Heart left ventricle (tissue), 13 donors: ENCODE results near the gene XAF1.

Experiments used
- CTCF ChIP-seq, 12 donors: fragments of 200-600 bp; sonication (generic) in 4 of 12; IDR thresholded peaks; one replicate each; pipeline versions ENCODE4 v1.5.0 to v1.8.0; 2018 to 2022; ENCODE audit warnings: antibody characterized with exemption in 12 of 12, mild to moderate bottlenecking in 5 of 12
- POLR2A ChIP-seq, 2 donors: fragments of 450-650 bp; IDR thresholded peaks; one replicate each; pipeline ENCODE4 v1.6.1; 2017; ENCODE audit warnings: antibody characterized with exemption in 2 of 2, mild to moderate bottlenecking in 2 of 2, moderate library complexity in 2 of 2
- donor health status: ischemic (EF 13 %, LVEDD 7.1; RV severe dilation, severe dysfunction).
- donor health status: DM: no; HTN: yes; CAD: no.
- donor health status: DM: no; HTN: no; CAD: no.
- donor health status: ischemic (EF 25% LVEDD 6.9; RV normal size, moderate dysfunction).
- donor health status: ischemic (EF 25% LVEDD 5.7; RV mildly dilated, moderate dysfunction).
- donor health status: ischemic (EF 35%, LVEDD 5.7; RV mildly dilated, moderate dysfunction).
- donor health status: nonischemic (EF 11% LVEDD 7.7; RV severe dilation, severe dysfunction).
- donor health status: DM: yes; HTN: yes; CAD: no.
- donor health status: PGD.
- donor health status: ischemic (EF 29% LVEDD 5.4; RV normal size, mild dysfunction).
- donor health status: nonischemic (EF 23%, LVEDD 6.1; RV moderate dilation, normal function).

GRCh38 chr17:6800422-6801027 is 44.7 kb downstream of the XAF1 start:
- TF ChIP-seq CTCF (IDR thresholded peaks at IDR 0.05) (peak in 2 of 12 donors; percentile 44 to 45), POLR2A (IDR thresholded peaks at IDR 0.05) (no peak)
